ENCODE measurements around the gene SNX27. TPM values are rescaled to one million over a fixed set of nuclear protein-coding genes. Genes with fewer than 3 reads are reported as not detected.

SNX27 gene
- polyA plus RNA-seq, 1 donor (not counting 4 experiments of a cell fraction or from before 2014, with no cell fraction given) = 15.7 TPM

GRCh38 chr1:151713874-151714273 lies 102.0 kb downstream of the SNX27 start:
- FAIRE-seq (peak; percentile 94), DNase-seq (ENCODE audit: low read depth, low spot score) (peak; percentile 13)
- TF ChIP-seq CTCF (optimal IDR thresholded peaks at IDR 0.05 in 1 of 3, IDR thresholded peaks at IDR 0.05 in 1 of 3, conservative IDR thresholded peaks at IDR 0.05 in 1 of 3; ENCODE audit: extremely low read depth in 1 of 3, insufficient read depth in 2 of 3, low read length in 3 of 3) (no peak), EZH2 (IDR thresholded peaks at IDR 0.05; ENCODE audit: low read length) (no peak)
- Histone ChIP-seq H3K79me2 (ENCODE audit: control insufficient read depth, insufficient read depth, low read length) (no peaks in the 10 kb centered on the region), H3K27me3 (ENCODE audit: control insufficient read depth, extremely low read depth, insufficient read depth, low read length) (peaks cover 35% of the 10 kb centered on the region), H3K4me1 (ENCODE audit: control insufficient read depth, extremely low read depth, insufficient read depth, low read length) (peaks cover 10% of the 10 kb centered on the region), H3K9me1 (ENCODE audit: control insufficient read depth, extremely low read depth, insufficient read depth, low read length) (no peaks in the 10 kb centered on the region), H3K9ac (ENCODE audit: control insufficient read depth, extremely low read depth, insufficient read depth, low read length) (no peak overlapping the region), H3K27ac (ENCODE audit: control insufficient read depth, insufficient read depth, low read length) (no peak overlapping the region), H2AFZ (ENCODE audit: control insufficient read depth, low read length) (no peak overlapping the region), H3K4me3 (ENCODE audit: control insufficient read depth in 2 of 3, extremely low read depth in 1 of 3, insufficient read depth in 2 of 3, low read depth in 1 of 3, low read length in 3 of 3) (no peak overlapping the region), H3K9me3 (ENCODE audit: control insufficient read depth, low read depth, low read length) (no peaks in the 10 kb centered on the region), H3K36me3 (ENCODE audit: control insufficient read depth in 2 of 2, extremely low read depth in 1 of 2, insufficient read depth in 2 of 2, low read length in 2 of 2) (no peaks in the 10 kb centered on the region), H4K20me1 (ENCODE audit: control insufficient read depth, extremely low read depth, insufficient read depth, low read length) (no peaks in the 10 kb centered on the region), H3K4me2 (ENCODE audit: control insufficient read depth, extremely low read depth, insufficient read depth, low read depth, low read length) (peak overlapping the region; percentile 18)
- dilution Hi-C loops (cut with MboI; ENCODE audit: extremely low pct_ligation_motif_present, low sequenced_read_pairs) = no loop called here

- H3K36me3 ChIP-seq (ENCODE audit: control insufficient read depth in 2 of 2, extremely low read depth in 1 of 2, insufficient read depth in 2 of 2, low read length in 2 of 2) = no peaks in the 10 kb centered on the region
- dilution Hi-C loops (cut with MboI; ENCODE audit: extremely low pct_ligation_motif_present, low sequenced_read_pairs) = no loop called here
- H3K9me1 ChIP-seq (ENCODE audit: control insufficient read depth, extremely low read depth, insufficient read depth, low read length) = no peaks in the 10 kb centered on the region
- H4K20me1 ChIP-seq (ENCODE audit: control insufficient read depth, extremely low read depth, insufficient read depth, low read length) = no peaks in the 10 kb centered on the region
- peaks cover 42% of the 10 kb centered on the region for H3K27me3 ChIP-seq (ENCODE audit: control insufficient read depth, extremely low read depth, insufficient read depth, low read length)
- TF ChIP-seq EZH2 (IDR thresholded peaks at IDR 0.05; ENCODE audit: low read length) (no peak), CTCF (optimal IDR thresholded peaks at IDR 0.05 in 1 of 3, IDR thresholded peaks at IDR 0.05 in 1 of 3, conservative IDR thresholded peaks at IDR 0.05 in 1 of 3; ENCODE audit: extremely low read depth in 1 of 3, insufficient read depth in 2 of 3, low read length in 3 of 3) (no peak)
- H3K4me2 ChIP-seq (ENCODE audit: control insufficient read depth, extremely low read depth, insufficient read depth, low read depth, low read length) = no peak overlapping the region
- no peak overlapping the region for H3K9ac ChIP-seq (ENCODE audit: control insufficient read depth, extremely low read depth, insufficient read depth, low read length)
- H3K4me3 ChIP-seq (ENCODE audit: control insufficient read depth in 2 of 3, extremely low read depth in 1 of 3, insufficient read depth in 2 of 3, low read depth in 1 of 3, low read length in 3 of 3) = no peak overlapping the region
- H2AFZ ChIP-seq (ENCODE audit: control insufficient read depth, low read length) = no peak overlapping the region
- DNase-seq (ENCODE audit: low read depth, low spot score) = no peak
- H3K4me1 ChIP-seq (ENCODE audit: control insufficient read depth, extremely low read depth, insufficient read depth, low read length) = peaks cover 10% of the 10 kb centered on the region
- H3K79me2 ChIP-seq (ENCODE audit: control insufficient read depth, insufficient read depth, low read length) = no peaks in the 10 kb centered on the region
- FAIRE-seq = no peak
- no peaks in the 10 kb centered on the region for H3K9me3 ChIP-seq (ENCODE audit: control insufficient read depth, low read depth, low read length)
- H3K27ac ChIP-seq (ENCODE audit: control insufficient read depth, insufficient read depth, low read length) = no peak overlapping the region
These were observed 103.2 kb downstream of the SNX27 start for GRCh38 chr1:151714820-151715725.

Data from keratinocyte (primary cell).